ENCODE data around the gene B3GNT5.
A peak's percentile ranks its signal among the peaks of the same experiment; 100 is the strongest.

Gene B3GNT5

DNA sequence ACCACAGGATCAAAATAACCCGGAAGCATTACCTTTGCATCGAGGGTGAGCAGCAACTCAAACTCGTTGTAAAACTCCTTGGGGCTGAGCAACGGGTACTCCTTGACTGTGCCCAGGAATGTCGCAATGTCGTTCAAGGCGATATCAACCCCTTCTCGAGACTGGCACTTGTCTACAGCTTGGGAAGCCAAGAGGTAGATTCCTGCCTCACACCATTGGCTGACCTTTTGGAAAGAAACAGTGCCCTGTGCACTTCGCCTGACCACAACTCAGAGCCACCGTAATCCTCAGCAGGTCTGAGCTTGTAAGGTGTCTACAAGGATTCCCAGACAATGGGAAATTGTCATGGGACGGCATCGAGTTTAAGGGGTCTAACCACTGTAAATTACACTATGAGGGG is 43.9 kb downstream of the B3GNT5 start:
- DNase-seq = no peak

DNA sequence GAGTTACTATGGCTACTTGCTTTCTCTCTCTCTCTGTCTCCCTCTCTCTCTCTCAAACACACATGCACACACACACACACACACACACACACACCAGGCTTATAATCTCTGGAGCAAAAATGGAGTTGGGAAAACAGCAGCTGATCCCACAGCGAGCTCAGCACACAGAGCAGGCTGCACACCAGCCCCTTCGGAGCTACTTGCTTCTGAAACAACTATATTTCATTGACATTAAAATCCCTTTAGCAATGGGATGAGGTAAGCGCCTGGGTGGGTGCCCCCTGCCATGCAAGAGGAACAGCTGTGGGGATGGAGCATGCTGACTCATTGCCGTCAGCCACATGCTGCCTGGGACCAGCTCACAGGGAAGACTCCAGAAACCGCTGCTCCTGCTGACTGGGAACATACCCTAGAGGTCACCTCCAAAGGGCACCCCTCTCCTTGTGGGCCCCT is 45.7 kb downstream of the B3GNT5 start:
- DNase-seq = peak; percentile 68 to 79

DNA sequence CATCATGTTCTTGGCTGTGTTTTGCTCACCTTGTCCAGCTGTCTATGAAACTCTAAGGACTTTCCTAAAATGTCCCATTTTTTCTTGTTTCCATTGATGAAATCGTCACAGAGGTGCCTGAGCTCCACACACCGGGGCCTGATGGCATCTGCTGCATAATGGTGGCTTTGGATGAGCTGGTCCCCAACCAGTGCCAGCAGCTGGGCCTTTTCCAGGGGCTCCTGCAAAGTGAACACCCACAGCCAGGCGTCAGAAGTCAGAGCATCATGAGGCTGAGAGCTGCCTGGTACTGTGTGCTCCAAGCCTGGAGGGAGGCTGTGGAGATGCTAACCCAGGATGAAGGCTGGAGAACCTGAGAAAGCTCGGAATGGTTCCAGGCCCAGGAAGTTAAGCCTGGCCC is 46.9 kb downstream of the B3GNT5 start:
- DNase-seq = no peak

GRCh38 chr3:183300996-183301562 is 48.0 kb downstream of the B3GNT5 start:
- DNase-seq = no peak

DNA sequence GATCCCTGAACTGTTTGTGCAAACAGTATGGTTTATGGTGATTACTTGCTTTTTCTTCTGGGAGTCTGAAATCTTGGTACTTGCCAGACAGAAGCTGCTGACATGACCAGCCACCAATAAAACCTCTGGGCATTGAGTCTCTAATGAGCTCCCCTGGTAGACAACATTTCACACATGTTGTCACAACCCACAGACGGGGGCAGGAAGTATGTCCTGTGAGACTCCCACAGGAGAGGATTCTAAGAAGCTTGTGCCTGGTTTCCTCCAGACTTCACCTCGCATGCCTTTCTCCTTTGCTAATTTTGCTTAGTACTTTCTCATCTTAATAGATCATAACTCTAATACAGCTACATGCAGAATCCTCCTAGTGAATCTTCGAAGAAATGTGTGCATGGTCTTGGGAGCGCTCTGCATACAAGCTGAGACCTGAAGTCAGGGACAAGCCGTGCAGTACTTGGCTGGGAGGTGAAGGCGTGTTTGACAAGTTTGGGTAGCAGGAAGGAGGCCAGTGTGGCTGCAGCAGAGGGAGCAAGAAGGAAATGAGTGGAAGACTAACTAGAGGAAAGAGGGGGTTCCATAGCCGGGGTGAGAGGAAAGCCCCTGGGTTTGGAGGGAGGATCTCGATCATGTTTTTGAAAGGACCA is 49.0 kb downstream of the B3GNT5 start:
- peak; percentile 78 to 81 for DNase-seq

GRCh38 chr3:183303690-183304089 is 50.6 kb downstream of the B3GNT5 start:
- no peak for DNase-seq

DNA sequence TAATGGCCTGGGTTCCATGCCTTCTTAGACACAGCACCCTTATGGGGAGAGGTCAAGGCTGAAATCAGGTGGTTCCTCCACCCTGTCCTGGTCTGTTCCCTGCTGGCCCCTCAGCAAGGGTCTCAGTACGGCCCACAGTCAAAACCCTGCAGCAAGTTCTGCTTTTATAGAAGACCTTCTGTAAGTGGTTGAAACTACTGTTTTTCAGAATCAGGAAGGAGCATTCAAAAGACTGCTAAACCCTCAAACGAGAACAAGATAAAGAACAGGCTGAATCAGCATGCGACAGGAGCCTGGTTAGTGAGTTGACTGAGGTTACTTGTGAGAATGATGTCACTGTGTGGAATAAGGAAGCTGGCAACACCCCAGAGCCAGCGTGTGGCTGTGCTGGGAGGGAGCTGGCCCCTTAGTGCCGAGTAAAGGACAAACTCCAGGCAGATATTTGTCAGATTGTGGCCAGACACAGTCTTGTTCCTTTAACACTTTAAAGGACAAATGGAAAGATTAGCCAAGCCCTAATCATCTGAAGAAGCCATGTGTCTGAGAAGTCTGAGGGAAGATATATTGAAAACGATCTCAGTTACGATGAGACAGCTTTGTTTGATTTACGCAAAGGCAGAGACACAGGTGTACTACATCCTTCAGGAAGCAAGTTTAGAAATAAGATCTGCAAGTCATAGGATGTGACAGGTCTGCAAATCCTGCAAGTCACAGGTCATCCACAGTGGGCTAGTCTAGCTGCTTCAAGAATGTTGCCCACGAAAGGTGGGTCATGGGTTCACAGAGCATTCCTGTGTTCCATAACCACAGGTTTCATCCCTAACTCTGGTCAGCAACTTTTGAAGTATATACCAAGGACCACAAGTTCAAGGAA is 54.0 kb downstream of the B3GNT5 start:
- DNase-seq = peak; percentile 95 to 97

DNA sequence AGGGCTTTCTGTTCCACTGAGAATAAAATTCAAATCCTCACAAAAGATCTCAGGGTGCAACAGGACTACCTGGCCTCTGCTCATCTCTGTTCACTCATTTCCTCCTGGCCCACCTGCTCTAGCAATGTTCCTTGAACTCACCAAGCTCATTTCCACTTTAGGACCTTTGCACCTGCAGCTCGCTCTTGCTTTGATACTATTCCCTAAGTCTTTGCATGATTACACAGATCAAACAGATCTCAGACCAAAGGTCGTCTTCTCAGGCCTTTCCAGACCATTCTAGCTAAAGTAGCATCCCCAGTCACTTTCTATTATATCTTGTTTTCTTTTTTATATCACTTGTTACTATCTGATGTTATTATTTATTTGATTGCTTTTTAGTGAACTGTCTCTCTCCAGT is 54.7 kb downstream of the B3GNT5 start:
- no peak for DNase-seq

GRCh38 chr3:183308751-183309150 is 55.7 kb downstream of the B3GNT5 start:
- peak in 1 of 2 experiments; percentile 11 for DNase-seq

DNA sequence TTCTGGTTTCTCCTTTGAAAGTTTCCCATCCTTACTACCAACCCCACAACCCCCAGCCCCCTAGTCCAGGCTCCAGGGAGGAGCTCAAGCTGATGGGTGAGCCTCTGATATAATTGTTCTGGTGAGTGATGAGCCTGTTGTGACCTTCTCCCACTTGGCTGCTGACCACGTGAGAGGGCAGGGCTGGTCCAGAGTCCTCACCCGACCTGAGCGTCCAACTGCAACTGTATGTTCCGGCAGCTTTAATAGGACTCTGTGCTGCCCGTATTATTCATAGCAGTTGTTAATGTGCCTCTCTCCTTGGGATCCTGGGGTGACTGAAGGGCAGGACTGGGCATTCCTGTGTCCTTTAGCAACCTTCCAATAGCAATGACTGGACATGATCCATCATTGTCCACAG is 56.2 kb downstream of the B3GNT5 start:
- DNase-seq = no peak

- no peak for DNase-seq
These were observed 57.9 kb downstream of the B3GNT5 start for GRCh38 chr3:183310936-183311335.

DNA sequence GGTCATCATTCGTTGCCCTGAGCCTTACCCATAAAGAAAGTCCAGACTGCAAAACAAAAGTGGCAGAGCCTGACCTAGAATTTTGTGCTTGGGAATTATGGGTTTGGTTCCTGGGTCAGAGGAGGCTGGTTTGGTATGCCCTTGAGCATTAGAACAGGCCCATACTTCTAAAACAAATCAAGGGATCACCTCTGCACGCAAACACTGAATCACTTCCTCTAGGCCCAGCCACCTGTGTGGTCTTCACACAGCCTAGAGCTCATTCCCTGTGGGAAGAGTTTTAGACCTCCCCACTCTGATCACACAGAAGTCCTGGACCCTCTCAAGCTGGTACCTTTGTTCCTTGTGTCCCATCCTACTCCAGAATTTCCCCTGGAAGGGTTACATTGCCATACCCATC is 59.4 kb downstream of the B3GNT5 start:
- no peak for DNase-seq

GRCh38 chr3:183313351-183313750 is 60.3 kb downstream of the B3GNT5 start:
- DNase-seq = no peak

GRCh38 chr3:183313764-183314163 is 60.7 kb downstream of the B3GNT5 start:
- no peak for DNase-seq

GRCh38 chr3:183315739-183316138 is 62.7 kb downstream of the B3GNT5 start:
- no peak for DNase-seq

GRCh38 chr3:183317271-183317670 is 64.2 kb downstream of the B3GNT5 start:
- no peak for DNase-seq

GRCh38 chr3:183317886-183318865 is 65.1 kb downstream of the B3GNT5 start:
- no peak for DNase-seq

- DNase-seq = no peak
These were observed 65.8 kb downstream of the B3GNT5 start for GRCh38 chr3:183318877-183319276.

DNA sequence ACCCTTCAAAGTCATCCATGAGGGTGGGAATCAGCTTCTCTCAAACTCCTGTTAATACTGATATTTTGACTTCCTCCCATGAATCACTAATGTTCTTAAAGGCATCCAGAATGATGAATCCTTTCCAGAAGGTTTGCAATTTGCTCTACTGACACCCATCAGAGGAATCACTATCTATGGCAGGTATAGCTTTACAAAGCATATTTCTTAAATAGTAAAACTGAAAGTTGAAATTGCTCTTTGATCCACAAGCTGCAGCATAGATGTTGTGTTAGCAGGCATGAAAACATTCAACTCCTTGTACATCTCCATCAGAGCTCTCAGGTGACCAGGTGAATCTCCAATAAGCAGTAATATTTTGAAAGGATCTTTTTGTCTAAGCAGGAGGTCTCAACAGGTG is 66.3 kb downstream of the B3GNT5 start:
- DNase-seq = no peak
